NCI-H69 (cell line): ENCODE measurements around the gene TRIM8.
"Not testable (repeated sequence)": the region's sequence is repeated elsewhere in the genome, so short reads cannot be mapped to it uniquely, and the experiment has no call there.

Experiments used
- DNase-seq: peaks from one replicate; lab custom pipeline; 2025; lab: John Stamatoyannopoulos, UW

Gene TRIM8

DNA sequence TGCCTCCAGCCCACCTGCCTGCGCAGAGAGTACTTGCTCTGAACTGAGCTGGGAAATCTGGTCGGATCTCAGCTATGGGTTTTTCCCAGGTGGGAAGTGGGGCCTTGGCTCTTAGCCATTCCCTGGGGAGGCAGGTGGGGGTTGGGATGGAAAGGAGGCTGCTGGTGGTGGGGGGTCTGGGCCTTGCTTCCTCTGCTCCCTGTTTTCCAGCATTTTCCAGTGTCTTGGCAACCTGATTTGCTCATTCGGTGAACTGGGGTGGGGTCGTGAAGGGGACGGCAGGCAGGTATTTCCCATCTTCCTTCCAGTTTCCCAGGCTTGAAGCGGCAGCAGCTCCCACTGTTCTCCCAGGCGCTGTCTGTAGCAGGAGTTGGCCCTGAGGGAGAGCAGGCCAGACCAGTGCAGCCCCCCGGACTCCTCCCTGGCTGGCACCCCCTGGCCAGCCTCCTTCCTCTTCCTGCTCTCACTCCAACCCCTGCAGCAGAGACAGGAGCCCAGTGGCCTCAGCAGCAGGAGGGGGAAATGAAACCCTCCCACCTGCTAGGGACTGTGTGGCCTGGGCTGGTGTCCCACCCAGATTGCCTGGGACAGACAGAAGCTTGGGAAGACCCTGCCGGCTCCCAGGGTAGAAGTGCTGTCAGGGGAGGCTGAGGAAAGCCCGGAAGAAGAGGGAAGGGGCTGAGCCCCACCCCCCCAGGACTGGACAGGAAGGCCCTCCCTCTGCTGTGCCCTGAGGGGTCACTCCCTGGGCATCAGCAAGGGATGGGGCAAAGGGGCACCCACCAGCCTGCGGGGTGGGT, 6.6 kb downstream of the TRIM8 start:
- DNase-seq, result no peak

GRCh38 chr10:102651455-102652169, 7.3 kb downstream of the TRIM8 start:
- DNase-seq, result no peak

DNA sequence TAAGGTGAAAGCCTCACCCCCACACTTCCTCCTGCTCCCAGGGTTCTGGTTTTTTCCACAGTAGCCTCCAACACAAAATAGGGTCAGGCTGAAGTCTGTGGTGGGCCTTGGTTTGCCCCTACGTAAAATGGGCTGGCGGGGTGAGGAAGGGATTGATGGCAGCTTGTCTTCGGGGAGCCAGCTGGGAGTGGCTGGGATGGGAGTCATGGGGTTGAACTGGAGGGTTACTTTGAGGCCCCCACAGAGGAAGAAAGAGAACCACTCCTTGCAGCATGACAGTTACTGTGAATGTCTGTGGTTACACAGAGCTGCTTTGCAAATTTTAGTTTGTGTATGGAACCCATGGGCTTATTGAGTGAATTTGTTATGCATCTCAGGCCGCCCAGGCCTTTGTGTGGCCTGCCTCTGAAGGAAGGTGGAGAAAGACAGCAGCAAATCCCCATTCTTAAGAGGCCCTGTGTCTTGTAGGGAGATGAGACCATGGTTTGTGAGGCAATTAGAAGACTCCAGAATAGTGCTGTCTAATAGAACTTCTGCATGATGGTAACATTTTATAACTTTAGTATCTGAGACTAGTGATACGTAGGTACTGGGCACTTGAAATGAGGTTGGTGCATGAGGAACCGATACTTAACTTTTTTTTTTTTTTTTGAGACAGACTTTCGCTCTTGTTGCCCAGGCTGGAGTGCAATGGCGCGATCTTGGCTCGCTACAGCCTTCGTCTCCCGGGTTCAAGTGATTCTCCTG, 8.1 kb downstream of the TRIM8 start:
- DNase-seq, result no peak

DNA sequence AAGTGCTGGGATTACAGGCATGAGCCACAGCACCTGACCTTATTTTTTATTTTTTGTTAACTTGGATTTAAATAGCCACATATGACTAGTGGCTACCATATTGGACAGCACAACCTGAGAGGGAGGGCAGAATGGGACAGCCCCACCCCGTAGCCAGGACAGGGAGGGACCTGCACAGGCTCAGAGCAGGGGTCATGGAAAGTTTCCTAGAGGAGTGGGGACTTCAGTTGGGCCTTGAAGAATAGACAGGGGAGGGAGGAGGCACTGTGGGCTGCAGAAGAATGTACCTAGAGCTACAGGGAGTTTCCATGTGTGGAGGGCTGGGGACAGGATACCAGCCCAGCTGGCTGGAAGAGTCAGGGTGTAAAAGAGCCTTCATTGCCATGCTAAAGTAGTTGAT, 8.8 kb downstream of the TRIM8 start:
- DNase-seq, result no peak

- DNase-seq, result no peak
Measured at GRCh38 chr10:102654566-102654965, 10.3 kb downstream of the TRIM8 start.

DNA sequence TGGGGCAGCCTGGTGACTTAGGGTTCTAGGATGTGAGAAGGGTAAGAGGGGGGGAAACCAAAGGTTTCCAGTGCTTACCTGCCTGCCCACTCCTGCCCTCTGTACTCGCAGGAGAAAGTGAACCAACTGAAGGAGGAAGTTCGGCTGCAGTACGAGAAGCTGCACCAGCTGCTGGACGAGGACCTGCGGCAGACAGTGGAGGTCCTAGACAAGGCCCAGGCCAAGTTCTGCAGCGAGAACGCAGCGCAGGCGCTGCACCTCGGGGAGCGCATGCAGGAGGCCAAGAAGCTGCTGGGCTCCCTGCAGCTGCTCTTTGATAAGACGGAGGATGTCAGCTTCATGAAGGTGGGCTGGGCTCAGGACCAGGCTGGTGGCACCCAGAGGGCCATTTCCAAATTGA, 10.7 kb downstream of the TRIM8 start:
- no peak for DNase-seq

GRCh38 chr10:102656026-102656425, 11.7 kb downstream of the TRIM8 start:
- no peak for DNase-seq

DNA sequence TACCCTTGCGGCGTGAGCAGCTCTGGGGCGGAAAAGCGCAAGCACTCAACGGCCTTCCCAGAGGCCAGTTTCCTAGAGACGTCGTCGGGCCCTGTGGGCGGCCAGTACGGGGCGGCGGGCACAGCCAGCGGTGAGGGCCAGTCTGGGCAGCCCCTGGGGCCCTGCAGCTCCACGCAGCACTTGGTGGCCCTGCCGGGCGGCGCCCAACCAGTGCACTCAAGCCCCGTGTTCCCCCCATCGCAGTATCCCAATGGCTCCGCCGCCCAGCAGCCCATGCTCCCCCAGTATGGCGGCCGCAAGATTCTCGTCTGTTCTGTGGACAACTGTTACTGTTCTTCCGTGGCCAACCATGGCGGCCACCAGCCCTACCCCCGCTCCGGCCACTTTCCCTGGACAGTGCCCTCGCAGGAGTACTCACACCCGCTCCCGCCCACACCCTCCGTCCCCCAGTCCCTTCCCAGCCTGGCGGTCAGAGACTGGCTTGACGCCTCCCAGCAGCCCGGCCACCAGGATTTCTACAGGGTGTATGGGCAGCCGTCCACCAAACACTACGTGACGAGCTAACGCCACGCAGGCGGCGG, 12.6 kb downstream of the TRIM8 start:
- no peak for DNase-seq

DNA sequence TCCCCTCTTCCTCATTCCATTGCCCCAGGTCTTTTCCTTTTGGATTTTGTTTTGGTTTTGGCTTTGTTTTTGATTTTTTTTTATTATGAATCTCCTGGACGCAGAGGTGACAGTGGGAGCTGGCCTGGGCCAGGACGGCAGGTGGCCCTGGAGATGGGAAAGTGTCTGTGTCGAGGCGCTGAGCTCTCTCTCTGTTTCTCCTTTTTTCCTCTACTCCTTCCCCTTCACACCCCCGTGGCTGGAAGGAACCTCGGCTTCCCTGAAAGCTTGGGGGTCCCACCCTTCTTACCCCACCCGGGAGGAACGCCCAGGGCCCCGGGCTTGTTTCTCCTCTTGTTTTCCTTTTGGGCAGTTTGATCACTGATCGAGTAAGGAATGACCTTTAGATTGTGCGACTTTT, 13.2 kb downstream of the TRIM8 start:
- DNase-seq, result no peak

- DNase-seq, result no peak
Measured at GRCh38 chr10:102657984-102658724, 13.9 kb downstream of the TRIM8 start.

- DNase-seq, result no peak
Measured at GRCh38 chr10:102658802-102659201, 14.5 kb downstream of the TRIM8 start.

- DNase-seq, result peak; percentile 48
Measured at GRCh38 chr10:102660888-102661657, 16.8 kb downstream of the TRIM8 start.

DNA sequence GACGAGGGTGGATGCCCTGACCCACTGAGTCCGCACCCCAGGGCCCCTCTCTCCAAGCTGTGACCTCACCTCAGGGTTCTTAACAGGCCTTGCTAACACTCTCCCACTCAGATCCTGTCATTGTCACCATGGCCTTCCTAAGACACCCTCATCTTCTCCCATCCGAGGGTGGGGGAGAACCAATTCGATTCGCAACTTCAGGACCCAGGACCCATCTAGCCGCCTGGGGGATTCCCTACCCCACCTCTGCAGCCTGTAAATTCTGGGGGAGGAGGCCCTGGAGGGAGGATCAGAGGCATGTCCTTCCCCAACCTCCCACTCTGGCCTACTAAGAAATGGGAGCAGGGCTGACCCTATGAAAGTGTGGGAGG, 17.4 kb downstream of the TRIM8 start:
- no peak for DNase-seq

DNA sequence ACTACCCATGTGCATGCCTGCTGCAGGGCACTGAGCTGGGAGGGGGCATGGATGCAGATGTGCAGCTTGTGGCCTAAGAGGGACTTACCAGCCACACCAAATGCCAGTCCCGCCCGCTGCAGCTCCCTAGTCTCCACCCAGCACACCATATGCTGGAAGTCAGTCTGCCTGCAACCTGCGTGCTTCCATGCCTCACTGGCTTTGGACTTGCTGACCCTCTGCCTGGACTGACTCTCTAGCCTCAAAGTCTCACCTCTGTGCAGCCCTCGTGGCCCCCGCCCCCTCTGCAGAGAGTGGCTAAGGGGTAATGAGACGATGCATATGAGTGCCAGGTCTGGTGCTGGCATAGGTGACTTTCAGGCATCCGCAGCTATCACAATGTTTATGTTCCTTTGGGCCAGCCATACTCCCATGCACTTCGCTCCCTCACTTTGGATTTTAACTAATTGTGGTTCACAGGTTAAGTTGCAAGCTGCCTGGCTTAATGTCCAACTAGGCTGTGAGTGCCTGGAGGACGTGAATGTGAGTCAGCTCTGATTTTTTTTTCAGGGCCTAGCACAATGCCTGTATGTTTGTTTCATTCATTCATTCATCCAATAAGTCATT, 21.7 kb downstream of the TRIM8 start:
- DNase-seq, result no peak

- not testable (repeated sequence) for DNase-seq
Measured at GRCh38 chr10:102667411-102667810, 23.1 kb downstream of the TRIM8 start.

- no peak for DNase-seq
Measured at GRCh38 chr10:102668326-102669107, 24.2 kb downstream of the TRIM8 start.

GRCh38 chr10:102669206-102670064, 25.2 kb downstream of the TRIM8 start:
- DNase-seq, result no peak

GRCh38 chr10:102670065-102670670, 25.9 kb downstream of the TRIM8 start:
- no peak for DNase-seq
